Measurements from ENCODE around the gene TM9SF3.
A peak's percentile ranks its signal among the peaks of the same experiment; 100 is the strongest.

TM9SF3 gene

GRCh38 chr10:96616961-96617360, 30.1 kb upstream of the TM9SF3 start:
- no peak for DNase-seq
- Histone ChIP-seq H3K27ac (no peak overlapping the region), H3K27me3 (replicated peaks) (no peaks in the 10 kb centered on the region), H3K36me3 (replicated peaks) (no peaks in the 10 kb centered on the region), H3K4me3 (ENCODE audit: low read depth, low read length) (no peak overlapping the region)
- in situ Hi-C loops (cut with HindIII; ENCODE audit: low pct_ligation_motif_present, low sequenced_read_pairs) = no loop called here
- TF ChIP-seq CTCF (IDR thresholded peaks at IDR 0.05; ENCODE audit: low read depth, low read length, missing control alignments) = no peak

GRCh38 chr10:96614515-96614914, 27.7 kb upstream of the TM9SF3 start:
- in situ Hi-C loops (cut with HindIII; ENCODE audit: low pct_ligation_motif_present, low sequenced_read_pairs) = no loop called here
- Histone ChIP-seq H3K27ac (no peak overlapping the region), H3K36me3 (replicated peaks) (no peaks in the 10 kb centered on the region), H3K27me3 (replicated peaks) (no peaks in the 10 kb centered on the region), H3K4me3 (ENCODE audit: low read depth, low read length) (no peak overlapping the region)
- TF ChIP-seq CTCF (IDR thresholded peaks at IDR 0.05; ENCODE audit: low read depth, low read length, missing control alignments) = no peak
- peak; percentile 96 for DNase-seq

GRCh38 chr10:96613576-96613975, 26.8 kb upstream of the TM9SF3 start:
- no peak for TF ChIP-seq CTCF (IDR thresholded peaks at IDR 0.05; ENCODE audit: low read depth, low read length, missing control alignments)
- no peaks in the 10 kb centered on the region for H3K36me3 ChIP-seq (replicated peaks)
- in situ Hi-C loops (cut with HindIII; ENCODE audit: low pct_ligation_motif_present, low sequenced_read_pairs) = no loop called here
- no peak overlapping the region for H3K27ac ChIP-seq
- no peak overlapping the region for H3K4me3 ChIP-seq (ENCODE audit: low read depth, low read length)
- no peak for DNase-seq
- no peaks in the 10 kb centered on the region for H3K27me3 ChIP-seq (replicated peaks)

- Histone ChIP-seq H3K4me3 (ENCODE audit: low read depth, low read length) (no peak overlapping the region), H3K27ac (no peak overlapping the region), H3K36me3 (replicated peaks) (no peaks in the 10 kb centered on the region), H3K27me3 (replicated peaks) (no peaks in the 10 kb centered on the region)
- TF ChIP-seq CTCF (IDR thresholded peaks at IDR 0.05; ENCODE audit: low read depth, low read length, missing control alignments) = no peak
- DNase-seq = no peak
- in situ Hi-C loops (cut with HindIII; ENCODE audit: low pct_ligation_motif_present, low sequenced_read_pairs) = no loop called here
Measured at GRCh38 chr10:96612055-96612830, 25.4 kb upstream of the TM9SF3 start.

GRCh38 chr10:96610817-96611216, 24.0 kb upstream of the TM9SF3 start:
- Histone ChIP-seq H3K4me3 (ENCODE audit: low read depth, low read length) (no peak overlapping the region), H3K36me3 (replicated peaks) (no peaks in the 10 kb centered on the region), H3K27ac (no peak overlapping the region), H3K27me3 (replicated peaks) (no peaks in the 10 kb centered on the region)
- TF ChIP-seq CTCF (IDR thresholded peaks at IDR 0.05; ENCODE audit: low read depth, low read length, missing control alignments) = no peak
- in situ Hi-C loops (cut with HindIII; ENCODE audit: low pct_ligation_motif_present, low sequenced_read_pairs) = no loop called here
- no peak for DNase-seq

- no peak for TF ChIP-seq CTCF (IDR thresholded peaks at IDR 0.05; ENCODE audit: low read depth, low read length, missing control alignments)
- in situ Hi-C loops (cut with HindIII; ENCODE audit: low pct_ligation_motif_present, low sequenced_read_pairs) = no loop called here
- no peak overlapping the region for H3K27ac ChIP-seq
- no peaks in the 10 kb centered on the region for H3K27me3 ChIP-seq (replicated peaks)
- no peak for DNase-seq
- H3K36me3 ChIP-seq (replicated peaks) = no peaks in the 10 kb centered on the region
- no peak overlapping the region for H3K4me3 ChIP-seq (ENCODE audit: low read depth, low read length)
Measured at GRCh38 chr10:96609510-96609909, 22.7 kb upstream of the TM9SF3 start.
